ENCODE measurements around the gene VWA2.

DNA sequence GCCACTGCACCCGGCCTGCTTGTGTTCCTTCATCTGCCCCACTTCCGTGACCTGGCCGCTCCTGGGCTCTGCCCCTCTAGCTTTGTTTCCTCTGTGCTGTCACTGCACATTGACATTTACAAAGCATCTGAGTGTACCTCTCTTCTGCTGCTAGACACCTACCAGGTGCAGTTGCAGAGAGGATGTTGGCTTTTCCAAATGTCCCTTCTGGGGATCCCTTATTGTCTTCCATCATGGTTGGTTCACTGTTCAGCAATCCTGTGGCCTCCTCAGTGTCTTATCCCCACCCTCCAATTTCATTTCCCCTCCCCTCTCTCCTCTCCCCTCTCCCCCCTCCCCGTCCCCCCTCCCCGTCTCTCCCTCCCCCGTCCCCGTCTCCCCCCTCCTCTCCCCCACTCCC lies 13.8 kb downstream of the VWA2 start:
- TF ChIP-seq, protein P1, sequence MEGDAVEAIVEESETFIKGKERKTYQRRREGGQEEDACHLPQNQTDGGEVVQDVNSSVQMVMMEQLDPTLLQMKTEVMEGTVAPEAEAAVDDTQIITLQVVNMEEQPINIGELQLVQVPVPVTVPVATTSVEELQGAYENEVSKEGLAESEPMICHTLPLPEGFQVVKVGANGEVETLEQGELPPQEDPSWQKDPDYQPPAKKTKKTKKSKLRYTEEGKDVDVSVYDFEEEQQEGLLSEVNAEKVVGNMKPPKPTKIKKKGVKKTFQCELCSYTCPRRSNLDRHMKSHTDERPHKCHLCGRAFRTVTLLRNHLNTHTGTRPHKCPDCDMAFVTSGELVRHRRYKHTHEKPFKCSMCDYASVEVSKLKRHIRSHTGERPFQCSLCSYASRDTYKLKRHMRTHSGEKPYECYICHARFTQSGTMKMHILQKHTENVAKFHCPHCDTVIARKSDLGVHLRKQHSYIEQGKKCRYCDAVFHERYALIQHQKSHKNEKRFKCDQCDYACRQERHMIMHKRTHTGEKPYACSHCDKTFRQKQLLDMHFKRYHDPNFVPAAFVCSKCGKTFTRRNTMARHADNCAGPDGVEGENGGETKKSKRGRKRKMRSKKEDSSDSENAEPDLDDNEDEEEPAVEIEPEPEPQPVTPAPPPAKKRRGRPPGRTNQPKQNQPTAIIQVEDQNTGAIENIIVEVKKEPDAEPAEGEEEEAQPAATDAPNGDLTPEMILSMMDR (IDR thresholded peaks at IDR 0.05) = no peak
- TF ChIP-seq EP300 (IDR thresholded peaks at IDR 0.05; ENCODE audit: low read depth) = no peak
- no peak for TF ChIP-seq POLR2A (IDR thresholded peaks at IDR 0.05)

Measured in transverse colon (tissue), 3 donors.